Activated CD4-positive, alpha-beta T cell treated with anti-CD3 and anti-CD28 coated beads for 4 hours (primary cell): Measurements from ENCODE around the gene POLL.
"Not testable (repeated sequence)": the region's sequence is repeated elsewhere in the genome, so short reads cannot be mapped to it uniquely, and the experiment has no call there.

Source experiments
- DNase-seq, 2 donors: peaks; one replicate each; pipeline ENCODE4 v3.0.0-alpha.2; 2020

POLL gene

GRCh38 chr10:101587725-101588653 is at the start of gene POLL, which contains the start of gene DPCD:
TSS of gene POLL (minus strand) at chr10:101588257. CDS start at chr10:101587360, 897 bp downstream.
TSS of gene DPCD (plus strand) at chr10:101588321. CDS start at chr10:101588337, 16 bp downstream.
- peak; percentile 90 for DNase-seq

GRCh38 chr10:101633510-101633909 is 45.5 kb upstream of the POLL start:
- DNase-seq, result not testable (repeated sequence)

DNA sequence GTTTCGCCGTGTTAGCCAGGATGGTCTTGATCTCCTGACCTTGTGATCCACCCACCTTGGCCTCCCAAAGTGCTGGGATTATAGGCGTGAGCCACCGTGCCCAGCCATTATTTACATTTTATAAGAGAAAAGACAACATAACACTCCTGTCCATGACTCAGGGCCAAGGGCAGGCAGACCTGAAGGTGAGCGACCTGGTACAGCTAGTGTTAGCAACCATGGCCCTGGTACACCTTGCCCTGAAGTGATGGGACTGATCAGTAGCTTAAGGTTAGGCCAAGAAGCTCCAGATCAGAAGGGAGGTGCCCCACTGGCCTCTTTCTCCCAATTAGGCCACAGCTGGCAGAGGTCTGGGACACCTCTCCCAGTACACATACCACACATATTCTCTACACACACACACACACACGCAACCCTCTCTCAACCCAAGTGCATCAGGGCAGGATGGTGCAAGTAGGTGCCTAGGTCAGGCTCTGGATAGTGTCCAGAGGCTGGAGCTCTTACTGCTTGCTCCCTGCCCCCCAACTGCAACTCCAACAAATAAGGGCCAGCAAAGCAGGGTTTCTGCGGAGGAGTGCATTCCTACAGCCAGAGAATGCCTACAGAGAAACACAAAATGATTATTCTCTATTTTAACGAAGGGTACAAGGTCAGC is 43.9 kb upstream of the POLL start:
- no peak for DNase-seq

- DNase-seq, result no peak
These were observed 42.5 kb upstream of the POLL start for GRCh38 chr10:101630633-101630920.

DNA sequence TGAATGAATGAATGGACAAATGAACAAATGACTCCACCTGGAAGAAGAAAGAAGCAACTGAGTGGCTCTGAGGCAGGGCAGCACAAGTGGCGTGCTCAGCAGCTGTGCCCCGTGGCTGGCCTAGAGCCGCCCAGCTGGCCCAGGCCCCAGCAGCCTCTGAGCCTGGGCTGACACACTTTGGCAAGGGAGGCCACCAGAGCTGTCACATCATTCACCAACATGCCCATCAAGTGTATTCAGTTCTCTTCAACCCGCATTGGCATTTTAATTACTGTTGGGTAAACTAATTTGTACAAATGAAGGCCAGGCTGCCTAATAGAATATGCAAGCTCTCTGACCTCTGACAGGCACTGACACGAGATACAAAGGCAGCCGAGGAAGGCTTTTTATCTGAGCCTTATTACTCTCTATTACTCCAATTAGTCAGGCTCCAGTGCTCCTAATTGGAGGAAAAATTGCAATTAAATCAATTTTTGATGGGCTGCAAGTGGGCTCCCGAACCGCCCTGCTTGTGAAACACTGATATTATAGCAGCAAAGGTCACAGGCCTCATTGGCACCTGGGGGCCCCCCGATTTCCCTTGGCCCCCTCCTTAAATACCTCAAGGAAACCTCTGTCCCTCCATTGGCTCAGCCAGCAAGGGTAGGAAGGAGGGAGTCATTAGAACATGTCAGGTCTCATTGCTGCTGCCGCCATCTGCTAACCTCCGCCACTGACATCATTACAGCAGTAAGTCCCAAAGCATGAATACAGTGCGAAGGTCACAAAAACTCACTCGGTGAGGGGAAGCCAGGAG is 42.0 kb upstream of the POLL start:
- DNase-seq, result no peak

DNA sequence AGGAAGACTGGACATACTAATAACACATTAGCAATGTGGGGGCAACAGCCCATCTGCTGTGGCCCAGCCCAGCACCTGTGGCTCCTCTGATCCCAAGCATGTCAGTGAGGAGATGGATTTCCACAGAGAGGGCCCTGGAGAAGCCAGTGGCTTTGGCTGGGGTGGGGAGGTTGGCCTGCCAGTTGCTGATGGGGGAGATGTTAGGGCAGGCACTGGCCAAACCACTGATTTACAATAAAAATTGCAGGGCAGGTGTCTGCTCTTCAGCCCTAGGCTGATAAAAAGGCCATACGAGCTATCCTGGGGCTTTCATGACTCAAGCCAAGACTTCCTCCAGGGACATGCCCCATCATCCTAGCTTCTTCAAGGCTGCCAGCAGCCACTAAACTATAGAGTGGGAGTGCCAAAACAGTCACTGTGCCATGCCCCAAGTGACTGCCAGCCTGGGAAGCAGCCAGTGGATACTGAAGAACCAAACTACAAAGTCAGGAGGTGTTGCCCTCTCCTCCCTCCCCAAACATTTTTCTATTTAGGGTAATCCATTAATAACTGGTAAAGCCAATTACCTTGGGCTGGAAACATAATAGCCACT is 37.9 kb upstream of the POLL start:
- no peak for DNase-seq

DNA sequence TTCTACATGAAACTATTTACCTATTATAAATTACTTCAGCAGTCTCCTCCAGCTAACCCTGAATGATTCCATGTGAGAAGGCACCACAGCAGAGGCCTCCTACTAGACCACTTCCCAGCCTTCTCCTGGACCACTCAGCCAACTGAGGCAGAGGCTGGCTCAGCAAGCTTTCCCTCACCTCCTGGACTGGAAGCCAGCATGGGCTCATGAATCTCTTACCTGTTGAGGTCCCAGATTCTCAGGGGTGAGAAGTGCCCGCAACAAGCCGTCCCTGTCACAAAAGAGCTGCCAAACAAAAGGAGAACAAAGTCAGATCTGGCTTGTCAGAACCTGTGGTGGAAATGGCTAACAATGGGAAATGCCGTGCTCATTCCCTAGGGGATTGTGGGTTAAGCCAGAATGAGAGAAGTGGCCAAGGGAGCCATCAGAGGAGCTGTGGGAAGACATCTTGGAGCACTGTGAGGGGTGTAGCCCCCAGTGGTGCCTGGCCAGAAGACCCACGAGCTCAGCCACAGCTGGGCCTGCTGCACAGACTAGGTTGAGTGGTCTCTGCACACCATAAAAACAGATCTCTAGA is 36.6 kb upstream of the POLL start:
- no peak for DNase-seq

- DNase-seq, result no peak
These were observed 35.5 kb upstream of the POLL start for GRCh38 chr10:101623528-101623927.

DNA sequence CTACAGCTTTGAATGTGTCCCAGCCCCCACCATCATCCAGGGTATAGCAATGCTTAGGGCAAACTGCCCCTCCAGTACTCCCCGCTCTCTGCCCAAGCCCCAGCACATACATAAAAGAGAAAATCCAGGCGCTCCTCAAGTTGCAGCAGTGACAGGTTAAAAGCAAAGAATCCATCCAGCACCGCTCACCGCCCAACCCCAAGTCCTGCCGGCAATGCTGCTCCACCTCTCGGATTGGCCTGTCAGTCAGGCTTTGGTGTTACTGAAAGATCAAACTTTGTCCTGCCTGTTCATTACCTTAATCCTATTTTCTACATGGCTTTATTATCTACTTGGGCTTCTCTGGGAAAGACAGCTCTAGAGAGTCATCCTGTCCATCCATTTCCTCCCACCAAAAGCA is 31.9 kb upstream of the POLL start:
- no peak for DNase-seq

GRCh38 chr10:101618871-101619270 is 30.8 kb upstream of the POLL start:
- no peak for DNase-seq

DNA sequence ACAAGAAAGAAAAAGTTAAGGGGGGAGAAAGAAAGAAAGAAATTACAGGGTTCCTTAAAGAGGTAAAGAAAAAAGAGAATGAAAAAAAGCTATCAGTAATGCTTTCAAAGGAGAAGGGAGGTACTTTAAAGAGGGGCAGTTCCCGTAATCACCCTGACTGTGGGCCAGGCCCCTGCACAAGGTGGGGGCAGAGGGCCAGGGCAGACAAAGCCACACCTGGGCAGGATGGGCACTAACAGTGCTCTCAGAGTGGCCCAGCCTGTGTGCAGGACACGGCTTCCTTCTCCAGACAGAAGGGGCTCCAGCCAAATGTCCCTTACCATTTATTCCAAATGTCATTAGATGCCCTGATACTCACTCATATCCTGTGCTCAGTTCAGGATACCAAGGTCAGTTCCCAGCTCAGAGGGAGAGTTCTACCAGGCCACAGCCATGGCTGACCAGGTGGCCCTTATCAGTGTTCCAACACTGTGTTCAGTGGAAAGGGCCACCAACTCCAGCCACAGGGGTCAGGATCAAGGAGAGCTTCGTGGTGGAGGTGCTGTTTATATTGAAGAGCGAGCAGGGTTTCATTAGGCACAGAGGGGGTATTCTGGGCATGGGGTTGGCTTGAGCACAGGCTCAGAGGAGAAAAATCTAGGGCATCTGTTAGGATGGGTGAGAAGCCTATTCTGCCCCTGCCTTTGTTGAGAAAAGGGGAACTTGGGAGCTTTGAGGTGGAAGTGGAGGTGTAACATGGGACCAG is 29.9 kb upstream of the POLL start:
- DNase-seq, result no peak

DNA sequence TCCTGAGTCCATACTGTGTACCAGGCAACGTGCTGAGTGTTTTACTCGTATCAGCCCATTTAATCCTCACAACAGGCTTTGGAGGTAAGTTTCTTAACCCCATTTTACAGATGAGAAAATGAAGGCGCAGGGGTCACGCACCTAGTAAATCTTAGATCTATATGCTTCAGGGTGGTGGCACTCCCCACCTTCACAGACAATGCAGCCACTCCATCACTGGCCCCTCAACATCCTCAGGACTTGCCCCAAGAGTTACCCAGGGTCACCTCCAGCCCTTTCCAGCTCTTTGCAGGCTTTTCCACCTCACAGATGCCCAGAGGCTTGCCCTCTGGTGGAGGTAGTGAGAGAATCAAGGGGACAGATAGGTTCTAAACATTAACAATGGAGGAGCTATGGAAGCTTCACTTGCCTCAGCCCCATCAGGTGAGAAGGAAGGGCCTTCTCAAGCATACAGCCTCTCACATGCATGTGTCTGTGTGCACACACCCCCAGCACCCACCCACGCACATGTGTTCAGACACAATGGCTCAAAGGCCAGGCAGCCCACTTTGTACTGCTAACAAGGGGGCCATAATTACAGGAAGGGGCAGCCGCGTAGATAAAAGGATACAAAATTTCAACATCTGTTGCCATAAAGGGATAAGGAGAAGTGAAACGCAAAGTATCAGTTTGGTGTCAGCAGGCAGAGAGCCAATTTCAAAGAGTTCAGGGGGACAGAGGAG is 29.2 kb upstream of the POLL start:
- DNase-seq, result no peak

DNA sequence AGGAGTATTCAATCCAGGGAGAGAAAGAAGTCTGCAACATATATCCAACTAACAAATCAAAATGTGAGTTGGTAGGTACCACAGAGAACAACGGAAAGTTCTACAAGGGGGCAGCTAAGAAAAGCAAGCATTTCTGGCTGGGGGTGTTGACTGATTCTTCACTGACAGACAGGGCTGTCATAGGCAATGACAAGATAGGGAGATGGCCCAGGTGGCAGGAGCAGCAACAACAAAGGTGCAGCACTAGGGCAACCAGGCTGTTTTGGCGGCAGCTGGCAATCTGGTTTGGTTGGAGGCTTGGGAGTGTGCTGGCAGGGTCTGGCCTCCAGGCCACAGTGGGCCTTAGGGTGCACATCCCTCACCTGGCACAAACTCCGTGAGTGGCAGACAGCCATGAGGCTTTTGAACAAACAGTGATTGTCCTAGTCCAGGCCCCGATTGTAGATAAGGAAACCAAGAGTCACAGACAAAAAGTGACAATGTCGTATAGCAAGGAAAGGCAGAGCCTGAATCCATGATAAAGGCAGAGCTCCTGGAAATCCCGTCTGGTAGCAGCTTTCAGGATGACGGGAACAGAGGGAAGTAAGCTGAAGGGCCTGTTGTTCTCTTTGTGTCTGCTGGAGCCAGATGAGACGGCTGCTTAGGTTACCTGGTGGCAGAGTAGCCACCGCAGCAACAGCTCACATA is 28.5 kb upstream of the POLL start:
- no peak for DNase-seq

DNA sequence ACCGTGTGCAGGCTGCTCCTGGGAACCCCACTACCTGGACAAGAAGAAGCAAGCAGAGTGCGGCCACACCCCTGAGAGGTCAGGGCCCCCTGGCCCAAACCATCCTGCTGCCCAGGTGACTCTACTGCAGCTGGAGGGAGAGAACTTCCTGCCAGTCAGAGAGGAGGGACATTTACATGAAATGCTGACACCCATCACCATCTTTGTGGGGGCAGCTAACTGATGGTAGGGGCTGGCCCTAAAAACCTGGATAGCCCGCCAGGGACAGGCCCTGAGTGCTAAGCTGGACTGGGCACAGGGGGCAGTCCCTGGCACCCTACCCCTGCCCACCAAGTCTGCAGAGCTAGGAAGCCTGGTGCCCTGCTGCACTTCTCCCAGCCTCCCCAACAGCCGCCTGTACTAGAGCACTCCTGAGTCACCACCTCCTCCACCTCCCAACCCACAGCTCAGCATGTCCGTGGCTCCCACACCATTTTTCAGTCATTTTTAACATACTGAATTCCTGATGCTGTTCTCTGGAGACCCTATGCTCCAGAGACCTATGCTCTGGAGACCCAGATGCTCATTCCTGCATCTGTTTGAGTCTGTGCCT is 27.6 kb upstream of the POLL start:
- no peak for DNase-seq

DNA sequence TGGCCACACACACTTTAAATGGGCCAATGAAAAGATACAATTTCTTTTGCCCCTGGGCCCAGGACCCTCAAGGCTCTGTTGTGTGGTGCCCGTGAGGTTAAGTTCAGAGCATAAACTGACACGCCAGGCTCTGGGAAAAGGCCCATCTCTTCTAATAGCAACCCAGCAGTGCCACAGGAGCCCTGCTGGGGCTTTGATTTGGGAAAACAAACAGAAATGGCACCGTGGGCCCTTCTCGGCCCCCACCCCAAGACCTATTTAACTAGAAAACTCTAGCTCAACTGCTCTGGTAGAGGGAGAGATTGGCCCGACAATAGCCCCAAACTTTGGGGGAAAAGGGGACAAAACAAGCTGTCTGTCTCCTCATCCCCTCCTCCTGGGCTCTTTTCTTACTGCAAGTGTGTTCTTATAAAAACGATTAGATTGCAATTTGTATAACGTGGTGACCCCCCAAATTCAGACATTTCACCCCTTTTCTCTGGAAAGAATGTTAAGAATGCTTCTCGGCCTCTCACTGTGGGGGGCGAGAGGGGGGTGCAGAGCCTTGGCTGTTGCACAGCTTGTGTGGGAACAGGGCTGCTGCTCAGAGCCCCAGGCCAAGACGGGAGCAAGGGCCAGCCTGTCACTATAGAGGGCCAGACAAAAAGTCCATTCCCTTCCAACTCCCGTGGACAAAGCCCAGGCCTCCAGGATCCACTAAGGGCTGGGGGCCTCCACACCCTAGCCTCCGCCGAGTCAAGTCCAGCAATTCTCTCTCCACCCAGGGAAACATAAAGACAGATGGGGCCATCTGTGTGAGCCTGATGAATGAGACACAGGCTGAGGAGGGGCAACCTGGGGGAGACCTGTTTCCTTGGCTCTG is 26.8 kb upstream of the POLL start:
- DNase-seq, result no peak

GRCh38 chr10:101613646-101614045 is 25.6 kb upstream of the POLL start:
- DNase-seq, result no peak

- no peak for DNase-seq
These were observed 24.8 kb upstream of the POLL start for GRCh38 chr10:101612872-101613271.

DNA sequence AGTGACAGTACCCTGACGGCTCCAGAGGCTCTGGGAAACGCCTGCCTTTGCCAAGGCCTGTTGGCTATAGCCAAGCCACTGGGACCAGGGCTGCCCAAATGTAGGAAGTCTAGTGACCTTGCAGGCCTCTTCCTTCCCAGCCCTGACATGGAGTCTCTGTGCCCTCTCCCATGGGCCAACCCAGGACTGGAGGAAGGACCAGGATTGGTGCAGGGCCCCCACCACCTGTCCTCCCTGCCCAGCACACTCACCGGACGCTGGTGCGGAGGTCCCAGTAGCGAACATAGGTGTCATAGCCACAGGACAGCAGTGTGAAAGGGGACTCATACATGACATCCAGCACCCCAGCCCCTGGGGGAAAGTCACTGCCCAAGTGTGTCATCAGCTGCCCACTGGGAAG is 24.0 kb upstream of the POLL start:
- no peak for DNase-seq
